ENCODE results near the gene VAMP8.

The VAMP8 gene

GRCh38 chr2:85561280-85562212 is 15.8 kb upstream of the VAMP8 start, which contains the start of gene GGCX:
Gene GGCX (minus strand): TSS chr2:85561493. CDS start chr2:85561428, 65 bp downstream.
- Histone ChIP-seq H3K9ac (ENCODE audit: low read depth, low read length) (peak within 1 kb of the TSS; percentile 82), H3K9me3 (replicated peaks; ENCODE audit: low read length) (no peaks in the 10 kb centered on the region), H3K27me3 (ENCODE audit: control insufficient read depth, insufficient read depth, low read length) (no peaks in the 10 kb centered on the region), H3K4me1 (ENCODE audit: control insufficient read depth, insufficient read depth, low read length) (peaks cover 12% of the 10 kb centered on the region), H3K36me3 (ENCODE audit: insufficient read depth, low read length) (peaks cover 13% of the 10 kb centered on the region), H3K4me3 (ENCODE audit: low read length) (peak within 1 kb of the TSS; percentile 90), H3K4me2 (ENCODE audit: low read length) (peak within 1 kb of the TSS; percentile 89)

GRCh38 chr2:85564144-85564563 is 13.2 kb upstream of the VAMP8 start:
- Histone ChIP-seq H3K4me2 (ENCODE audit: low read length) (no peak overlapping the region), H3K36me3 (ENCODE audit: insufficient read depth, low read length) (no peaks in the 10 kb centered on the region), H3K4me3 (ENCODE audit: low read length) (no peak overlapping the region), H3K4me1 (ENCODE audit: control insufficient read depth, insufficient read depth, low read length) (peaks cover 12% of the 10 kb centered on the region), H3K9ac (ENCODE audit: low read depth, low read length) (no peak overlapping the region), H3K27me3 (ENCODE audit: control insufficient read depth, insufficient read depth, low read length) (no peaks in the 10 kb centered on the region), H3K9me3 (replicated peaks; ENCODE audit: low read length) (no peaks in the 10 kb centered on the region)

GRCh38 chr2:85566265-85566664 is 11.1 kb upstream of the VAMP8 start:
- Histone ChIP-seq H3K36me3 (ENCODE audit: insufficient read depth, low read length) (no peaks in the 10 kb centered on the region), H3K9ac (ENCODE audit: low read depth, low read length) (no peak overlapping the region), H3K4me1 (ENCODE audit: control insufficient read depth, insufficient read depth, low read length) (peaks cover 3% of the 10 kb centered on the region), H3K4me2 (ENCODE audit: low read length) (no peak overlapping the region), H3K9me3 (replicated peaks; ENCODE audit: low read length) (no peaks in the 10 kb centered on the region), H3K27me3 (ENCODE audit: control insufficient read depth, insufficient read depth, low read length) (peaks cover 3% of the 10 kb centered on the region), H3K4me3 (ENCODE audit: low read length) (no peak overlapping the region)

GRCh38 chr2:85575739-85576138 is 1.6 kb upstream of the VAMP8 start:
- no peaks in the 10 kb centered on the region for H3K9me3 ChIP-seq (replicated peaks; ENCODE audit: low read length)
- no peaks in the 10 kb centered on the region for H3K36me3 ChIP-seq (ENCODE audit: insufficient read depth, low read length)
- H3K4me2 ChIP-seq (ENCODE audit: low read length) = no peak overlapping the region
- H3K4me1 ChIP-seq (ENCODE audit: control insufficient read depth, insufficient read depth, low read length) = peaks cover 32% of the 10 kb centered on the region
- H3K27me3 ChIP-seq (ENCODE audit: control insufficient read depth, insufficient read depth, low read length) = peaks cover 5% of the 10 kb centered on the region
- H3K9ac ChIP-seq (ENCODE audit: low read depth, low read length) = no peak overlapping the region
- H3K4me3 ChIP-seq (ENCODE audit: low read length) = no peak overlapping the region

- peak overlapping the region; percentile 65 for H3K4me3 ChIP-seq (ENCODE audit: low read length)
Observed at GRCh38 chr2:85577063-85577385, 362 bp upstream of the VAMP8 start.

GRCh38 chr2:85578243-85579180 is 1.1 kb downstream of the VAMP8 start:
- Histone ChIP-seq H3K27me3 (ENCODE audit: control insufficient read depth, insufficient read depth, low read length) (no peaks in the 10 kb centered on the region), H3K9me3 (replicated peaks; ENCODE audit: low read length) (no peaks in the 10 kb centered on the region), H3K9ac (ENCODE audit: low read depth, low read length) (peak overlapping the region; percentile 77), H3K4me1 (ENCODE audit: control insufficient read depth, insufficient read depth, low read length) (peaks cover 33% of the 10 kb centered on the region), H3K4me2 (ENCODE audit: low read length) (peak overlapping the region; percentile 87), H3K36me3 (ENCODE audit: insufficient read depth, low read length) (no peaks in the 10 kb centered on the region), H3K4me3 (ENCODE audit: low read length) (peak overlapping the region; percentile 65)

More at GRCh38 chr2:85577063-85577385, 362 bp upstream of the VAMP8 start:
- H3K4me2 ChIP-seq (ENCODE audit: low read length) = peak overlapping the region; percentile 87
- no peaks in the 10 kb centered on the region for H3K9me3 ChIP-seq (replicated peaks; ENCODE audit: low read length)
- peak overlapping the region; percentile 77 for H3K9ac ChIP-seq (ENCODE audit: low read depth, low read length)
- peaks cover 32% of the 10 kb centered on the region for H3K4me1 ChIP-seq (ENCODE audit: control insufficient read depth, insufficient read depth, low read length)
- no peaks in the 10 kb centered on the region for H3K27me3 ChIP-seq (ENCODE audit: control insufficient read depth, insufficient read depth, low read length)
- no peaks in the 10 kb centered on the region for H3K36me3 ChIP-seq (ENCODE audit: insufficient read depth, low read length)

- peaks cover 40% of the 10 kb centered on the region for H3K4me1 ChIP-seq (ENCODE audit: control insufficient read depth, insufficient read depth, low read length)
- peak overlapping the region; percentile 77 for H3K9ac ChIP-seq (ENCODE audit: low read depth, low read length)
- peak overlapping the region; percentile 65 for H3K4me3 ChIP-seq (ENCODE audit: low read length)
Observed at GRCh38 chr2:85579266-85579935, 2.0 kb downstream of the VAMP8 start.

GRCh38 chr2:85580206-85580605 is 2.8 kb downstream of the VAMP8 start:
- Histone ChIP-seq H3K27me3 (ENCODE audit: control insufficient read depth, insufficient read depth, low read length) (no peaks in the 10 kb centered on the region), H3K4me3 (ENCODE audit: low read length) (no peak overlapping the region), H3K9me3 (replicated peaks; ENCODE audit: low read length) (no peaks in the 10 kb centered on the region), H3K36me3 (ENCODE audit: insufficient read depth, low read length) (no peaks in the 10 kb centered on the region), H3K4me1 (ENCODE audit: control insufficient read depth, insufficient read depth, low read length) (peaks cover 48% of the 10 kb centered on the region), H3K9ac (ENCODE audit: low read depth, low read length) (no peak overlapping the region), H3K4me2 (ENCODE audit: low read length) (no peak overlapping the region)

More at GRCh38 chr2:85579266-85579935, 2.0 kb downstream of the VAMP8 start:
- H3K4me2 ChIP-seq (ENCODE audit: low read length) = peak overlapping the region; percentile 87
- no peaks in the 10 kb centered on the region for H3K27me3 ChIP-seq (ENCODE audit: control insufficient read depth, insufficient read depth, low read length)
- H3K36me3 ChIP-seq (ENCODE audit: insufficient read depth, low read length) = no peaks in the 10 kb centered on the region
- no peaks in the 10 kb centered on the region for H3K9me3 ChIP-seq (replicated peaks; ENCODE audit: low read length)

GRCh38 chr2:85582492-85582891 is 5.1 kb downstream of the VAMP8 start:
- H3K4me2 ChIP-seq (ENCODE audit: low read length) = no peak overlapping the region
- no peak overlapping the region for H3K4me3 ChIP-seq (ENCODE audit: low read length)
- no peak overlapping the region for H3K9ac ChIP-seq (ENCODE audit: low read depth, low read length)
- H3K4me1 ChIP-seq (ENCODE audit: control insufficient read depth, insufficient read depth, low read length) = peaks cover 54% of the 10 kb centered on the region
- no peaks in the 10 kb centered on the region for H3K9me3 ChIP-seq (replicated peaks; ENCODE audit: low read length)
- H3K36me3 ChIP-seq (ENCODE audit: insufficient read depth, low read length) = no peaks in the 10 kb centered on the region
- H3K27me3 ChIP-seq (ENCODE audit: control insufficient read depth, insufficient read depth, low read length) = no peaks in the 10 kb centered on the region

GRCh38 chr2:85583667-85584353 is 6.4 kb downstream of the VAMP8 start:
- Histone ChIP-seq H3K4me2 (ENCODE audit: low read length) (peak overlapping the region; percentile 80), H3K27me3 (ENCODE audit: control insufficient read depth, insufficient read depth, low read length) (no peaks in the 10 kb centered on the region), H3K4me3 (ENCODE audit: low read length) (peak overlapping the region; percentile 73), H3K9ac (ENCODE audit: low read depth, low read length) (peak overlapping the region; percentile 88), H3K4me1 (ENCODE audit: control insufficient read depth, insufficient read depth, low read length) (peaks cover 54% of the 10 kb centered on the region), H3K9me3 (replicated peaks; ENCODE audit: low read length) (no peaks in the 10 kb centered on the region), H3K36me3 (ENCODE audit: insufficient read depth, low read length) (no peaks in the 10 kb centered on the region)
